Caco-2 (cell line): ENCODE results near the gene GORAB. TPM values are rescaled to one million over a fixed set of nuclear protein-coding genes. Genes with fewer than 3 reads are reported as not detected.

Source experiments
- BruUV-seq: library from RNA; stranded (reverse); fragments of 400-500 nt; replicated peaks from 2 replicates; lab custom pipeline; 2021; lab: Mats Ljungman, UMichigan
- CTCF ChIA-PET: fragments of 300-600 bp; sonication (Branson Sonifier 250); formaldehyde crosslinking; loops from one replicate; lab custom pipeline; 2022; ENCODE audit warnings: antibody characterized with exemption; lab: Charles Lee
- POLR2A ChIA-PET: fragments of 300-600 bp; sonication (Branson Sonifier 250); formaldehyde crosslinking; loops from one replicate; lab custom pipeline; 2022; ENCODE audit warnings: antibody characterized with exemption; lab: Charles Lee
- DNase-seq, 2 experiments: peaks; one replicate each; pipeline versions ENCODE4 v3.0.0 to v3.0.0-alpha.2; 2020 to 2022
- H3K27me3 ChIP-seq: replicated peaks from 2 replicates; pipeline ENCODE4 v1.6.0; 2011; ENCODE audit warnings: low read length; ENCODE audit not compliant: control insufficient read depth, insufficient read depth
- H3K36me3 ChIP-seq: 2 replicates; pipeline ENCODE4 v1.5.1; 2011; ENCODE audit warnings: low read length; ENCODE audit not compliant: control insufficient read depth, insufficient read depth
- H3K4me1 ChIP-seq: fragments of 250-450 bp; sonication (Bioruptor Pico); 2 replicates; pipeline ENCODE4 v1.5.1; 2020; ENCODE audit warnings: mild to moderate bottlenecking
- H3K4me3 ChIP-seq: 2 replicates; pipeline ENCODE4 v1.5.1; 2011; ENCODE audit warnings: low read depth, mild to moderate bottlenecking, control low read depth, low read length
- H3K9me3 ChIP-seq: fragments of 250-450 bp; sonication (Bioruptor Pico); 2 replicates; pipeline ENCODE4 v1.5.1; 2020; ENCODE audit warnings: mild to moderate bottlenecking, moderate library complexity
- H3K27ac Mint-ChIP-seq: one replicate; pipeline ENCODE4 v1.8.0; 2022; ENCODE audit warnings: mixed read lengths; ENCODE audit not compliant: unreplicated experiment
- H3K27me3 Mint-ChIP-seq: one replicate; pipeline ENCODE4 v1.8.0; 2022; ENCODE audit warnings: mixed read lengths; ENCODE audit not compliant: insufficient read depth, unreplicated experiment
- H3K36me3 Mint-ChIP-seq: one replicate; pipeline ENCODE4 v1.8.0; 2022; ENCODE audit warnings: mild to moderate bottlenecking, mixed read lengths; ENCODE audit not compliant: insufficient read depth, unreplicated experiment
- H3K4me1 Mint-ChIP-seq: one replicate; pipeline ENCODE4 v1.8.0; 2022; ENCODE audit warnings: low read depth, mixed read lengths; ENCODE audit not compliant: unreplicated experiment
- H3K4me3 Mint-ChIP-seq: one replicate; pipeline ENCODE4 v1.8.0; 2022; ENCODE audit warnings: mild to moderate bottlenecking, moderate library complexity, mixed read lengths; ENCODE audit not compliant: unreplicated experiment
- H3K9me3 Mint-ChIP-seq: one replicate; pipeline ENCODE4 v1.8.0; 2022; ENCODE audit warnings: mixed read lengths; ENCODE audit not compliant: unreplicated experiment
- CTCF ChIP-seq, 2 experiments: fragments of 200-600 bp in 1 of 2; IDR thresholded peaks; 1 replicate in 1 of 2; 2 replicates in 1 of 2; pipeline versions ENCODE4 v1.5.1 to v1.8.0; 2011 to 2022; ENCODE audit warnings: antibody characterized with exemption in 1 of 2, control low read depth in 1 of 2, inconsistent platforms in 1 of 2, low read depth in 1 of 2, low read length in 1 of 2, mild to moderate bottlenecking in 1 of 2, moderate library complexity in 1 of 2; ENCODE audit not compliant: insufficient read depth in 1 of 2, severe bottlenecking in 1 of 2, unreplicated experiment in 1 of 2
- intact Hi-C: fragments of 100-400 bp; cut with micrococcal nuclease; formaldehyde crosslinking; loops from one replicate; pipeline ENCODE4 v1.10.0; 2022; ENCODE audit not compliant: unreplicated experiment
- total RNA-seq: library from RNA; stranded (reverse); gene quantifications from 2 replicates; pipeline ENCODE4 v1.2.3, GENCODE V29; 2022

The GORAB gene
- total RNA-seq, 1 experiment from 2014 or later: 11.0 TPM

- intact Hi-C loops: no loop called here
- BruUV-seq: no TSS peak
- Histone ChIP-seq H3K4me3 (no peak overlapping the region), H3K9me3 (no peaks in the 10 kb centered on the region), H3K36me3 (no peaks in the 10 kb centered on the region), H3K27me3 (no peaks in the 10 kb centered on the region), H3K4me1 (no peaks in the 10 kb centered on the region)
- ChIA-PET POLR2A (no interaction called here), CTCF (no interaction called here)
- Mint-ChIP-seq H3K27ac (no peak overlapping the region), H3K27me3 (no peaks in the 10 kb centered on the region), H3K36me3 (peaks cover 29% of the 10 kb centered on the region), H3K9me3 (no peaks in the 10 kb centered on the region), H3K4me1 (no peaks in the 10 kb centered on the region), H3K4me3 (no peak overlapping the region)
- no peak for TF ChIP-seq CTCF (IDR thresholded peaks at IDR 0.05; ENCODE audit: insufficient read depth in 1 of 2, low read depth in 1 of 2, low read length in 1 of 2, severe bottlenecking in 1 of 2, unreplicated experiment in 1 of 2)
- DNase-seq: no peak
Observed at GRCh38 chr1:170548497-170548896, 16.5 kb downstream of the GORAB start.

- H3K4me3 ChIP-seq: no peak overlapping the region
- no peak for DNase-seq
- no peaks in the 10 kb centered on the region for H3K9me3 ChIP-seq
- no peak overlapping the region for H3K27ac Mint-ChIP-seq
- no TSS peak for BruUV-seq
- ChIA-PET CTCF (no interaction called here), POLR2A (no interaction called here)
- no peaks in the 10 kb centered on the region for H3K9me3 Mint-ChIP-seq
- H3K4me1 Mint-ChIP-seq: no peaks in the 10 kb centered on the region
- intact Hi-C loops: no loop called here
- H3K4me3 Mint-ChIP-seq: no peak overlapping the region
- H3K36me3 ChIP-seq: no peaks in the 10 kb centered on the region
- TF ChIP-seq CTCF (IDR thresholded peaks at IDR 0.05; ENCODE audit: insufficient read depth in 1 of 2, low read depth in 1 of 2, low read length in 1 of 2, severe bottlenecking in 1 of 2, unreplicated experiment in 1 of 2): no peak
- no peaks in the 10 kb centered on the region for H3K27me3 Mint-ChIP-seq
- no peaks in the 10 kb centered on the region for H3K4me1 ChIP-seq
- H3K27me3 ChIP-seq: no peaks in the 10 kb centered on the region
- peaks cover 16% of the 10 kb centered on the region for H3K36me3 Mint-ChIP-seq
Observed at GRCh38 chr1:170555370-170555769, 23.4 kb downstream of the GORAB start.

- no peaks in the 10 kb centered on the region for H3K4me1 ChIP-seq
- CTCF ChIA-PET: no interaction called here
- TF ChIP-seq CTCF (IDR thresholded peaks at IDR 0.05; ENCODE audit: insufficient read depth in 1 of 2, low read depth in 1 of 2, low read length in 1 of 2, severe bottlenecking in 1 of 2, unreplicated experiment in 1 of 2): no peak
- intact Hi-C loops: no loop called here
- no peaks in the 10 kb centered on the region for H3K9me3 ChIP-seq
- H3K36me3 ChIP-seq: no peaks in the 10 kb centered on the region
- Mint-ChIP-seq H3K27ac (no peak overlapping the region), H3K36me3 (peaks cover 14% of the 10 kb centered on the region), H3K4me1 (no peaks in the 10 kb centered on the region), H3K4me3 (no peak overlapping the region), H3K27me3 (no peaks in the 10 kb centered on the region), H3K9me3 (no peaks in the 10 kb centered on the region)
- no peak for DNase-seq
- H3K27me3 ChIP-seq: no peaks in the 10 kb centered on the region
- no TSS peak for BruUV-seq
- H3K4me3 ChIP-seq: no peak overlapping the region
- POLR2A ChIA-PET: no interaction called here
Observed at GRCh38 chr1:170556917-170557316, 25.0 kb downstream of the GORAB start.
